Ureter (tissue), 1 donor: ENCODE data around the gene USP9X. TPM values are rescaled to one million over a fixed set of nuclear protein-coding genes. Genes with fewer than 3 reads are reported as not detected.
"Not testable (repeated sequence)": the region's sequence is repeated elsewhere in the genome, so short reads cannot be mapped to it uniquely, and the experiment has no call there.

Experiments used
- DNase-seq: peaks from one replicate; pipeline ENCODE4 v3.0.0-alpha.2; 2020; ENCODE audit warnings: low spot score
- total RNA-seq: library from RNA; stranded (reverse); gene quantifications from one replicate; pipeline ENCODE4 v1.2.4, GENCODE V29; 2023
- donor health status: DM: yes; HTN: yes; CAD: no.

USP9X gene
- total RNA-seq, 1 donor from 2014 or later, result 93.8 TPM

DNA sequence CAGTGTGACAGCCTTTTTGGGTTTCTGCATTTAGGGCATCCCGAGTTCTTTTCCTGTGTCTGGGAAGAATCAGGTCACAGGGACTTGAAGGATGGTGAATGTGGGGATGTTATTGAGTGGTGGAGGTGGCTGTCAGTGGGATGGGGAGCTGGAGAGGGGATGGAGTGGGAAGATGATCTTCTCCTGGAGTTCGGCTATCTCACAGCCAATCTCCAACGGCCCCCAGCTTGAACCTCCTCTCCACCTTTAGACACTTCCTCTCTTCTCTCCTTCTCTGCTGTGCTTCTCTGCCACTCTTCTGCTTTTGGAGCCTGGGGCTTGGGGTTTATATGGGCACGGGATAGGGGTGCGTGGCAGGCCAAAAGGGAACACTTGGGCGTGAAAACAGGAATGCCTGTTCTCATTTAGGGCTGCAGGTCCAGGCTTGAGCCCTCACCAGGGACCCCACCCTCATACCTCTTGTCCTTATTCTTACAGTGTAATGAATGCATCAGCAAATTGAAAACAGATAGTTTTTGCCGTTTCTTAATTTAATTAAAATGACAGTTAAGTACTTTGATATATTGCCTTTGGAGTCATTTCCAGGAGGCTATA, 37.5 kb downstream of the USP9X start:
- DNase-seq, result no peak

DNA sequence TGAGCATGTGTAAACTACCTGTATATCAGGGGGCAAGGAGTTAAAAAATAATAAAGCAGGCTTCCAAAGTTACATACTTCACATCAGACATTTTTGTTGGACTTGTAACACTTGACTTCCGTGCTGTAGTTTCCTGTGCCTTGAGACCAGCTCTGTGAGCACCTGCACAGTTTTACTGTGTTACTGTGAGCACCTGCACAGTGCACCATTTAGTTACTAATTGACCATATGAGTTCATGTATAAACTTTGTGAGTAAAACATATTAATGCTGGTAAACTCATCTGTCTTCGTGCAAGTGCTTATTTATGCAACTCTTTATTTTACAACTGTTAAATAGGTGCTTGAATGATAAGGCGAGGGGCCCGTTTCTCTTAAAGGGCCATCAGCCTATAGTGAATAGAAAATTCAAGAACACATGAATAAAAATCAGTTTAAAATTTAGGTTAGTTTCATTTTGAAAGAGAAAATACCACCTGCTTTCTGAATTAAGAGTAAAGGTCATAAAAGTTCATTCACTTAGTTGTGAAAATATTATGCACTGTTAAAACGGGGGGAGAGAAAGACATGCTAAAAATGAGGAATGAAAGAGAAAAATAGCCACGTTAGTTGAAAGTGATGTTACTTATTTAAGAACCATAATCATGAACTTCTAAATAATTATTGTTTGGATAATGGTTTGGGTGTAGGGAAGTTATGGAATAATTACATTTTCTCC, 42.4 kb downstream of the USP9X start:
- DNase-seq, result no peak

- DNase-seq, result no peak
Observed at GRCh38 chrX:41128955-41129354, 43.7 kb downstream of the USP9X start.

GRCh38 chrX:41131766-41132165, 46.5 kb downstream of the USP9X start:
- no peak for DNase-seq

- DNase-seq, result no peak
Observed at GRCh38 chrX:41133551-41133950, 48.3 kb downstream of the USP9X start.

- no peak for DNase-seq
Observed at GRCh38 chrX:41137589-41137988, 52.3 kb downstream of the USP9X start.

DNA sequence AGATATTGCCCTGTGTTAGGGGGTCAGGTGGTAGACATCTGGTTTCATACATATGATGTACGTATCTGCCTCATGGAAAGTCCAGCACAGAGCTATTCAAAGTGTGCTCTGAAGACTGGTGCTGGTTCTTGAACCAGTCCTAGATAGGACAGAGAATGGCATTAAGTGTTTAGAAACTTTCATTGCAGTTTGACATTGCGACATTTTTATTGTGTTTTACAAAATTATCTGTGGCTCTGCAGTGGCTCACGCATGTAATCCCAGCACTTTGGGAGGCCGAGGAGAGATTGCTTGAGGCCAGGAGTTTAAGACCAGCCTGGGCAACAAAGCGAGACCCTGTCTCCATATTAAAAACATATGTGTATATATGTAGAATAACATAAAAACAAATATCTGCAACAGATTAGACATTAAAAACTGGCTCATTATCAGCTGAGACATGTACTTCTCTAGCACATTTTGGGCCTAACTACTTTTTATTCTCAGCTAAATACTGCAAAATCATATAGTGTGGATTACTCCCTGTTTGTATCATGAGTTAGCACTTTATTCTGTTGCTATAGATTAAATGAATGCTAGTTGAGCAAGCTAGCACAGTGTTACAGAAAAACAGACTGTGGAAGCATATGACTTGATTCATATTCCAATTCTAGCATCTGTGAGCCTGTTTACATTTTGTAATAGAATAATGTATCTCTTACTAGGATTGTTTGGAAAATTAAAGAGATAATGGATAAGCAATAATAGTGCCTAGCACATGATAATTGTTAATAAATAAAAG, 57.1 kb downstream of the USP9X start:
- no peak for DNase-seq

- no peak for DNase-seq
Observed at GRCh38 chrX:41144873-41145272, 59.6 kb downstream of the USP9X start.

DNA sequence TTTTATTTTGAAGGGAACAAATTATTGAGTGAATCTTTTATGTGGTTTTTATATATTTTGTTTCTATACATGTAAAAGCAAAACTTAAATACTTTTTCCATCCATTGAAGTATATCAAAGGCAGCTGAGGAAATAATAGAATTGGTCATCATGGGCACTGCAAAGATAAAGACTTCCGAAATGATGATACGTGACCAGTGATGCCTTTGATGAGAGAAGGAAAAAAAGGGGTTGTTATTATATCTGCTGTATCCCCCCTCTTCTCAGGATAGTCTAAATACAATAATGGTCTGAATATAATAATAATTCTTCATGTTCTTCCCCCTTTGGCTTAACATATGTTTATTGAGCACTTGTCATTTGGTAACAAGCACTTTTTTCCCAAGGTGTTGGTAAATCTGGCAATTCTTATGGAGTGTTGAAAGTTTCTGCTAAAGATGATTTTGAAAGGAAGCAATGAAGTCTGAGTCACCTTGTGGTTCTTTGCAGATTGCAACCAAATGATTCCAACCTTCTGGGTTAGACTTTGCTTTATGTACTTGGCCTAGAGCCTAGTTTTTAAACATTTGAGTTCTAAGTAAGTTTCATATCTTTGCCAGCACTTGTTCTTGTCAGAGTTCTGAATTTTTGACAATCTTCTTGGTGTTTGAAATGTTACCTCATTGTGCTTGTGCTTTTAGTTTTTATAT, 60.8 kb downstream of the USP9X start:
- DNase-seq, result no peak

GRCh38 chrX:41148553-41148952, 63.3 kb downstream of the USP9X start:
- DNase-seq, result no peak

- DNase-seq, result no peak
Observed at GRCh38 chrX:41150043-41150442, 64.8 kb downstream of the USP9X start.

- not testable (repeated sequence) for DNase-seq
Observed at GRCh38 chrX:41151726-41152125, 66.5 kb downstream of the USP9X start.

- no peak for DNase-seq
Observed at GRCh38 chrX:41152221-41152620, 67.0 kb downstream of the USP9X start.

DNA sequence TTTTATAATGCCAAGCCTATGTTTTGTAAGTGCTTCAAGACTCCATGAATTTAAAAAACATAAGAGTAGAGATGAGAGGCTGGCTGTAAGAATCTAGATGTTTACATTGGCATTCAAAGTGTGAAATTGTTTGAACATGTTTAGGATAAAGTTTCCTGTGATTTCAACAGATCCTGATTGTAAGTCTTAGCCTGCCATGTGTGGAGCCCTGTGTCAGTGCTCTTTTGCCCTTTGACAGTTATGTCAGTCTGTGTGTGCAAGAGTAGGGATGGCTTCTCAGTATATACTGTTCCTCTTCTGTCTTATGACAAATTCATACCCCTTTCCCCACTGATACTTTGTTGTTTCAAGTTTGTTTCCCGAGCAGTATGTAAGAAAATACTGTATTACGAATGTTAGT, 68.2 kb downstream of the USP9X start:
- DNase-seq, result no peak

- no peak for DNase-seq
Observed at GRCh38 chrX:41153957-41154356, 68.7 kb downstream of the USP9X start.

GRCh38 chrX:41164449-41164848, 79.2 kb downstream of the USP9X start:
- DNase-seq, result no peak

GRCh38 chrX:41167888-41168287, 82.6 kb downstream of the USP9X start:
- DNase-seq, result no peak

DNA sequence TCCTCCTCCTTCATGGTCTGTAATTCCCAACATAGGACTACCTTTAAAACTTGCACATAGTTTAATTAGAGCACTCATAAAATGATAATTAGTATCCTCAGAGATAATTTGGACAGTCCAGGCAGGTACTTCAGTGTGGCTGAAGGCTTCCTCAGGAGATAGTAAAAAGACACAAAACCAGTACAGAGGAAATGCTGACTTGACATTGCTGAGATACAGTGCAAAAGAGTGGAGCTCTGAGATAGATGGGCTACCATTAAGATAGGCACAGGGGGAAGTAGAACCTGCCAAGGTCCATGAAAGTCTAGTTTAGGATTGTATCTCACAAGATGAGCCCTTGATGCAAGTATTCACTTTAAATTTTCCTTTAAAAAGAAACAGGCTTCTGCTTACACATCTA, 91.0 kb downstream of the USP9X start:
- DNase-seq, result no peak

GRCh38 chrX:41177297-41177696, 92.1 kb downstream of the USP9X start:
- DNase-seq, result no peak

DNA sequence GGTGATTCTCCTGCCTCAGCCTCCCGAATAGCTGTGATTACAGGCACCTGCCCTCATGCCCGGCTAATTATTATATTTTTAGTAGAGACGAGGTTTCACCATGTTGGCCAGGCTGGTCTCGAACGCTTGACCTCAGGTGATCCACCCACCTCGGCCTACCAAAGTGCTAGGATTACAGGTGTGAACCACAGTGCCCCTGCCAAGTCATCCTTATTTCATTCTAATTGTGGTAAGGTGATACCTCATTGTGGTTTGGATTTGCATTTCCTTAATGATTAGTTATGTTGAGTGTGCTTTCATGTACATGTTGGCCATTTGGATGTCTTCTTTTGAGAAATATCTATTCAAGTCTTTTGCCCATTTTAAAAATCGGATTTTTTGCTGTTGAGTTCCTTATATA, 93.0 kb downstream of the USP9X start:
- no peak for DNase-seq

GRCh38 chrX:41180194-41180908, 95.1 kb downstream of the USP9X start:
- no peak for DNase-seq

- DNase-seq, result no peak
Observed at GRCh38 chrX:41184312-41184711, 99.1 kb downstream of the USP9X start.
